Measurements from ENCODE around the gene VAC14. TPM values are rescaled to one million over a fixed set of nuclear protein-coding genes. Genes with fewer than 3 reads are reported as not detected.

The VAC14 gene
- total RNA-seq, 1 experiment from 2014 or later = 35.3 TPM

- intact Hi-C loops (cut with micrococcal nuclease) = no loop called here
- CTCF ChIA-PET = no interaction called here
Observed at GRCh38 chr16:70692873-70693671, 107.9 kb downstream of the VAC14 start.

More at GRCh38 chr16:70692873-70693671, 107.9 kb downstream of the VAC14 start:
- no peaks in the 10 kb centered on the region for H4K20me1 ChIP-seq (ENCODE audit: insufficient read depth)
- DNase-seq (ENCODE audit: low read depth, low spot score) = no peak
- ATAC-seq = no peak
- BruUV-seq (replicated peaks) = no TSS peak
- no peaks in the 10 kb centered on the region for H3K36me3 ChIP-seq (ENCODE audit: control insufficient read depth in 1 of 2, insufficient read depth in 2 of 2, low read length in 2 of 2)
- H2AFZ ChIP-seq (ENCODE audit: low read depth, low read length, poor library complexity, severe bottlenecking) = no peak overlapping the region
- H3K27ac ChIP-seq (ENCODE audit: low read depth, low read length) = no peak overlapping the region; the same call in 1 of the 2 replicates
- H3K27me3 ChIP-seq (ENCODE audit: insufficient read depth, low read length) = no peaks in the 10 kb centered on the region
- H3K79me2 ChIP-seq (ENCODE audit: insufficient read depth, low read length) = no peaks in the 10 kb centered on the region
- H3K9ac ChIP-seq (ENCODE audit: low read length) = no peak overlapping the region
- POLR2A ChIA-PET = no interaction called here
- RAD21 ChIA-PET (ENCODE audit: low non-redundant PET in 1 of 2, low total read pairs in 2 of 2, uncharacterized antibody in 2 of 2, unreplicated experiment in 2 of 2) = no interaction called here
- H3K4me1 ChIP-seq (ENCODE audit: control insufficient read depth in 1 of 2, insufficient read depth in 2 of 2, low read length in 2 of 2) = peaks cover 40 to 86% of the 10 kb centered on the region in 2 experiments
- H3K9me3 ChIP-seq (ENCODE audit: control insufficient read depth in 1 of 2, insufficient read depth in 1 of 2, low read depth in 1 of 2, low read length in 2 of 2) = no peaks in the 10 kb centered on the region
- TF ChIP-seq RAD21 (IDR thresholded peaks at IDR 0.05; ENCODE audit: low read depth) (no peak), SP1 (IDR thresholded peaks at IDR 0.05; ENCODE audit: low read depth) (no peak), CTCF (IDR thresholded peaks at IDR 0.05 in 2 of 3, conservative IDR thresholded peaks at IDR 0.05 in 1 of 3; ENCODE audit: borderline replicate concordance in 1 of 3, insufficient read depth in 1 of 3, low read depth in 2 of 3, low read length in 2 of 3) (no peak), EZH2 (IDR thresholded peaks at IDR 0.05) (no peak), CEBPB (IDR thresholded peaks at IDR 0.05; ENCODE audit: low read depth) (no peak), ZNF274 (IDR thresholded peaks at IDR 0.05; ENCODE audit: low read depth, low read length) (no peak), ZBTB33 (IDR thresholded peaks at IDR 0.05; ENCODE audit: extremely low read depth, insufficient replicate concordance, low read length) (no peak), YY1 (IDR thresholded peaks at IDR 0.05; ENCODE audit: extremely low read depth, insufficient replicate concordance, low read depth, low read length) (no peak), ZFX (IDR thresholded peaks at IDR 0.05) (no peak), EZH2phosphoT487 (IDR thresholded peaks at IDR 0.05; ENCODE audit: borderline replicate concordance) (no peak), ELF1 (IDR thresholded peaks at IDR 0.05; ENCODE audit: borderline replicate concordance, low read depth) (no peak), POLR2A (IDR thresholded peaks at IDR 0.05; ENCODE audit: borderline replicate concordance, extremely low read depth, insufficient read depth, insufficient read length) (no peak), SIN3A (IDR thresholded peaks at IDR 0.05; ENCODE audit: low read depth) (no peak), CBX3 (IDR thresholded peaks at IDR 0.05; ENCODE audit: low read depth) (no peak)
- TF ChIP-seq, protein P1, sequence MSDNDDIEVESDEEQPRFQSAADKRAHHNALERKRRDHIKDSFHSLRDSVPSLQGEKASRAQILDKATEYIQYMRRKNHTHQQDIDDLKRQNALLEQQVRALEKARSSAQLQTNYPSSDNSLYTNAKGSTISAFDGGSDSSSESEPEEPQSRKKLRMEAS (IDR thresholded peaks at IDR 0.05) = no peak
- no peaks in the 10 kb centered on the region for H3K9me2 ChIP-seq (ENCODE audit: insufficient read depth)
- H3K4me3 ChIP-seq (replicated peaks in 1 of 2; ENCODE audit: low read depth in 1 of 2, low read length in 2 of 2) = no peak overlapping the region
- peak overlapping the region; percentile 69 for H3K4me2 ChIP-seq (ENCODE audit: low read length)
